GM18505 (cell line): ENCODE results near the gene UBE2E1.
A peak's percentile ranks its signal among the peaks of the same experiment; 100 is the strongest.
"Not testable (repeated sequence)": the region's sequence is repeated elsewhere in the genome, so short reads cannot be mapped to it uniquely, and the experiment has no call there.

Experiments
- ATAC-seq: cut with Tn5 transposase; IDR thresholded peaks from one replicate; pipeline ENCODE4 v1.9.1; 2021; ENCODE audit not compliant: unreplicated experiment
- POLR2A ChIP-seq: IDR thresholded peaks from 4 replicates; pipeline ENCODE4 v1.6.1; 2011; ENCODE audit warnings: borderline replicate concordance; ENCODE audit not compliant: insufficient read depth, insufficient read length; ENCODE audit errors: extremely low read depth

UBE2E1 gene

DNA sequence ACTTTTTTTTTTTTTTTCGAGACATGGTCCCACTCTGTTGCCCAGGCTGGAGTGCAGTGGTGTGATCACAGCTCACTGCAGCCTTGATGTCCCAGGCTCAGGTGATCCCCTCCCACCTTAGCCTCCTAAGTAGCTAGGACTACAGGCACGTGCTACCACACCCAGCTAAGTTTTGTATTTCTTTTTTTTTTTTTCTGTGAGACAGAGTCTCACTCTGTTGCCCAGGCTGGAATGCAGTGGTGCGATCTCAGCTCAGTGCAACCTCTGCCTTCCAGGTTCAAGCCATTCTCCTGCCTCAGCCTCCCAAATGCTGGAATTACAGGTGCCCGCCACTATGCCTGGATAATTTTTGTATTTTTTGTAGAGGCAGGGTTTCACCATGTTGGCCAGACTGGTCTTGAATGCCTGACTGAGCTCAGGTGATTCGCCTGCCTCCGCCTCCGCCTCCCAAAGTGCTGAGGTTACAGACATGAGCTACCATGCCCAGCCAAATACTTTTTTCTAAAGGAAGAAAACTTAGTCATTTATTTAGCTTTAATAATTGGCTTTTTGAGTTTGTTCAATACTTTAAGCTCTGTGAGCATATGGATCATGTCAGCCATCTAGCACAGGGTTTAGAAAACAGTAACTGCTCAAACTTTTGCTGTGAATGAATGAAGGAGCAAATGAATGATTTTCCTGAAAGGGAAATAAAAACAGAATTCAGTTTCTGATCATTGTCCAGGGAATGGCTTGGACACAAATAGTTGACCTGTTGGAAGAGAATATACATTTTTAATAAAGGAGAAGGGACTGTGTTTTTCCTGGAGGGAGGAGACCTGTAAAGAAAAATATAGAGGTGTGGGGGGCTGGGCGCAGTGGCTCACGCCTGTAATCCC lies 26.0 kb downstream of the UBE2E1 start:
- ATAC-seq, result peak; percentile 2
- no peak for TF ChIP-seq POLR2A

DNA sequence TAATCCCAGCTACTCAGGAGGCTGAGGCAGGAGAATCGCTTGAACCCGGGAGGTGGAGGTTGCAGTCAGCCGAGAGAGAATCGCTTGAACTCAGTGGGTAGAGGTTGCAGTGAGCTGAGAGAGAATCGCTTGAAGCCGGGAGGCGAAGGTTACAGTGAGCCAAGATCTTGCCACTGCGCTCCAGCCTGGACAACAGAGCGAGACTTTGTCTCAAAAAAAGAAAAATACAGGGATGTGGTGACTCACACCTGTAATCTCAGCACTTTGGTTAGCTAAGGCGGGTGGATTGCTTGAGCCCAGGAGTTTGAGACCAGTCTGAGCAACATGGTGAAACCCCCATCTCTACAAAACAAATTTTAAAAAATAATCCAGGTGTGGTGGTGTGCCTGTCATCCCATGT lies 26.8 kb downstream of the UBE2E1 start:
- no peak for ATAC-seq
- no peak for TF ChIP-seq POLR2A

DNA sequence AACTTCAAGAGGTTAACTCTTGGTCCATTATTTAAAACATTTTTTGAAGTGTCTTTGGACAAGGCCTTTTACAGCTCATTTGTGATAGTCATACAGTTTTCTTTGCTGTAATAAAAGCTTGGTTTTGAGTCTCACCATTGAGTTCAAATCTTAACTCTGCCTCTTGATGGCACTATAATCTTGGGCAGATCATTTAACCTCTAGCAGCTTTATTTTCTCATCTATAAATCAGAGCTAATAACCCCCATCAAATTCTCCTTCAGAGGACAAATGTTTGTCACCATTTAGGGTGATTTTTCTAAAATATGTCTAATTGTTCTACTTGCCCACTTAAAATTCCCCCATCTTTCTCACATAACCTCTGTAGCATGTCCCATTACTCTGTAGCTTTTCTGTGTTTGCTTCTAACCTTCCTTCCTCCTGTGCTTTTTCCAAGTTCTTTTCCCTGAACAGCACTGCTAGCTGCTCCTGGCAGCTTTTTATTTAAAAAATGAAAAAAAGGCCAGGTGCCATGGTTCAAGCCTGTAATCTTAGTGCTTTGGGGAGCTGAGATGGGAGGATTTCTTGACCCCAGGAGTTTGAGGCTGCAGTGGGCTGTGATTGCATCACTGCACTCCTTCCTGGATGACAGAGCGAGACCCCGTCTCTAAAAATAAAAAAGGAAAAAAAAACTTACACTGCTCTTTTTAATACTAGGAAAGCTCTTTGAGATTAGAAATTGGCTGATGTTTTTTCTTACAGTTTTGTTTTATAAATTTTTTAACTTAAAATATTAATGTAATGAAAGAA lies 28.5 kb downstream of the UBE2E1 start:
- ATAC-seq, result no peak
- no peak for TF ChIP-seq POLR2A

DNA sequence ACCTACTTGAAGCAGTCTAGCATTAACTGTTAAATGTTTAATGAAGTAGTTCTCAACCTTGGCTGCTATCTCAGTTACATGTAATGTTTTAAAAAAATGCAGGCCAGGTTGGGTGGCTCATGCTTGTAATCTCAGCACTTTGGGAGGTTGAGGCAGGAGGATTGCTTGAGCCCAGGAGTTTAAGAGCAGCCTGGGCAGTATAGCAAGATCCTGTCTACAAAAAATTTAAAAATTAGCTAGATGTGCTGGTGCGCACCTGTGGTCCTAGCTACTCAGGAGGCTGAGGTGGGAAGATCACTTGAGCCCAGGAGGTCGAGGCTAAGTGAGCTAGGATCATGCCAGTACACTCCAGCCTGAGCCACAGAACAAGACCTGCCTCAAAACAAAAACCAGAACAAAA lies 29.3 kb downstream of the UBE2E1 start:
- no peak for ATAC-seq
- no peak for TF ChIP-seq POLR2A

DNA sequence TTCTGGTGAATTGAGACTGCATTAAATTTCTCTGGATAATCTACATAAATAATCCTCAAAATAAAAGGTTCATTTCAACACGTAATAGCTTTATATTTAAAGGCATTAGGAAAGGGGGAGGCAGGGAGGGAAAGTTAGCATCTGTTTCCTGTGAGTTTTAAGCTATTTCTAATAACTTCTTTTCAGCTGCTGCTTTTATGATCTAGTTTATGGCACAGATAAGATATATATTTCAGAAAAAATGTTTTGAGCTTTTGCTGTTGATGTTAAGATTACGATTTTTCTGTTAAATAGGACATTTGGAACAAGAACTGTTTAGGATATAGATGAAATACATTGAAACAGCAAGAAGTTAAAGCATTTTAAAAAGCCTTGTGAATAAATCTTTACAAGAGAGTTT lies 30.0 kb downstream of the UBE2E1 start:
- ATAC-seq, result no peak
- no peak for TF ChIP-seq POLR2A

DNA sequence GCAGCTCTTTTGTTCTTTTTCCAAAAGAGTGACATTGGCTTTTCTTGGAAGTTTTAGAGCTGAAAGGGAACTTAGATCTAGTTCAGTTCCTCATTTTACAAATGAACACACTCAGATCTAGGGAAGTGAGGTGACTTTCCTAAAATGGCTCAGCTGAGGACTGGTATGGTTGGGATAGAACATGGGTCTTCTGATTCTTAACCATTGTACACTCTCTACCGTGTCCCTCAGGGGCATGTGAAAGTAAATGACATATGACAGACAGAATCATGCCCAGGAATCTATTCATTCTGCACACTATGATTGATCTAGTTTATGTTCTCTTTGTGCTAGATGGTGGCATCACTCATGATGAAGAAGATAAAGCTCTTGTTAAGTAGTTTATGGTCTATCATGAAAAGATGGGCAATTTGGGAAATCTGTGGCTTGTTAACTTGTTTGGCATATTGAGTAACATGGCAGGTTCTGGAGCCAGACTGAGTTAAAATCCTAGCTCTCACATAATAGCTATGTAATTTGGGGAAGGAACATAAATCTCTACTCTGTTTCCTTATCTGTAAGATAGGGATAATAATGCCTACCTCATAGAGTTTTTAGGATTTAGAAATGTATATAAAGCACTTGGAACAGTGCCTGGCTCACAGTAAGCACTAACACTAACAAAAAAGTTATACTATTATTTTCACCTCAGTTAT lies 30.9 kb downstream of the UBE2E1 start:
- ATAC-seq, result no peak
- TF ChIP-seq POLR2A, result no peak

DNA sequence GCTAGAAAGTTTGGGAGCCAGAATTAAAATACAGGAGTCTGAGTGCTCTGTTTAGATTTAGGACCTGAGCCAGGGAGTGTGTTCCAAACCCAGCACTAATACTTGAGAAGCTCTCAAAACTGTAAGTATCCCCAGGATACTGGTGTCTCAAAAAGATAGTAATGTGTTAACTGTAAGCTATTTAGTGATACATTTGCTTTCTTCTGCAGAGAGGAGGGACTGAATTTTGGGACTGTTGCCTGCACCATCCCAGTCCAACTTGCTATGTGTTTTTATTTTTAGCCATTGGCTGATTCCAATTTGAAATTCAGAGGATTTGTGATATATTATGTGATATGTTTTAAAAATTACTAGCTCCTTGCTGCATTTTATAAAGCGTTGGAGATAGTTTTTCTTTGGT lies 31.5 kb downstream of the UBE2E1 start:
- ATAC-seq, result no peak
- no peak for TF ChIP-seq POLR2A

DNA sequence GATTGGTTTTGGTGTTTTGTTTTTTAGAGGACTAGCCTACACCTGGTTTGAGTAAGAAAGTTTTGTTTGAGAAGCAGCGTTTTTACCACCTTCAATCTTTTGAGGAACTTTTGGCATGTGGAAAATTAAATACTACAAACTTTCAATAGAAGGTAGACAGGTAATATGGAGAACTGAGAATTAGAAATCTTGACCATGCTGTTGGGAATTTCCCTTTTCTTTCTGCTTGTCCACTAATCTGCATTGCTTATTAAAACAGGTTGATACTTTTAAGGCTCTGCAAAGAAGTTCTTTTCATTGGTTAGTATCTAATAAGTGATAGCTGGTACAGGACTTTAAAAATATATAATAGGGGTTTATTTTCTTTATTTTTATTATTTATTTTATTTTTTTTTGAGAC lies 31.9 kb downstream of the UBE2E1 start:
- no peak for ATAC-seq
- TF ChIP-seq POLR2A, result no peak

DNA sequence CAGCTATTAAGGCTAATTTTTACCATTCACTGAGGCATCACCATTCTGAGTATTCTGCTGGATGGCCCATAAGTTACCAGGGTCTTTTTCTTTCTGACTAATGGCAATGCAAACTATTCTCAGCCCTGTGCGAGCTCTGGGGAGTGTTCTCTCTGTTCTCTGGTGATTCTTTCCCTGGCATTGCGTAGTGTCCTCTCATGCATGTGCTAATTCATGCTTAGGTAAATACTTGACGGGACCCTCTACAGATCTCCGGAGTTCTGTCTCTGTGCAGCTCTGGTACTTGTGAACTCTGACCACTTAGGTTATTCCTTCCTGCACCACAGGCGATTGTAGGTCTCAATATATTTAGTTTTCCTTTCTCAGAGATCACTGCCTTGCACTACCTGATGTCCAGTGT lies 34.8 kb downstream of the UBE2E1 start:
- no peak for ATAC-seq
- no peak for TF ChIP-seq POLR2A

DNA sequence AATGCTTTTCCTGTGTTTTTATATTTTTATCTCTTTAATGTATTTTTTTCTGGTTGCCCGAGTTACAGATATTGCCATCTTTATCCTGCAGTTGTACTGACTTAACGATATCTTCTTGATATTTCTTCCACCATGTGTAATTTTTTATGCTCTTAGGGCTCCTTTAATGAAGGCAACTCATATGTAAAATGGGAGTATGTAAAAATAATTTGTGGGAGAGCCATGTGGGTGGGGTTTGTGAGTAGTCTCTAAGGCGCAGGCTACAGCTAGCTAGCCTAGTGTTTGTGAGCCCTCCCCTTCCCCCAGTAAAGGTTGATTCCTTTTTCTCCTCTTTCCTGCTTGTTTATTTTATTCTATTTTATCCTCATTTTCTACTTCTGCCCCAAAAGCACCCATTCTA lies 38.1 kb downstream of the UBE2E1 start:
- ATAC-seq, result no peak
- no peak for TF ChIP-seq POLR2A

DNA sequence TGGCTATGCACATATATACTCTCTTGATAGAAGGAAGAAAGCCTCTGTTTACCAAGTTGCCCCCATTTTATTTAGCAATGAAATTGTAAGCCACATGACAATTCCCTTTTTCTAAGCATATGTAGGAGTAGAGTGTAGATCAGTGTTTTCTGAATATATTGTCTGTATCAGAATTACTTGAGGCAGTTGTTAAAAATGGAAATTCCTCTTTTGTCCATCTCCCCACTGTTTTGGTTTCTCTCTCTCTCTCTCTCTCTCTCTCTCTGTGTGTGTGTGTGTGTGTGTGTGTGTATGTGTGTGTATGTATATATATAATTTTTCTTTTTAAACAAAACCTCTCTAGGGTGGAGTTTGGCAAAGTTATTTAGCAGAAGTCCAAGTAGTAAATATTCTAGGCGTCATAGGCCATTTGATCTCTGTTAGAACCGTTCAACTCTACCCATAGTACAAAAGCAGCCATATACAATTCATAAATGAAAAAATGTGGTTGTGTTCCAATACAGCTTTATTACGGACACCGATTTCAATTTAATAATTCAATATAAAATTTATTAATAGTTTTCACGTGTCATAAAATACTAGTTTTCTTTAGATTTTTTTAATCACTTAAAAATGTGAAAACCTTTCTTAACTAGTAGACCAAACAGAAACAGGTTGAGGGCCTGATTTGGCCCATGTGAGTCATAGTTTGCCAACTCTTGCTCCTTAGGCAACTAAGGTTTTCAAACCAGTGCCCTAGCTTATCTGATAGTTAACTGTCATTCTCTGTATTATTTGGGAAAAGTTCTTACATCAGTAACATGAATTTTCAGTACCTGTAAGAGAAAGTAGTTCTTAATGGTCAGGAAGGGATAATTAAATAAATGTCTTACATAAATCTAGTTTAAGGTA lies 39.8 kb downstream of the UBE2E1 start:
- ATAC-seq, result no peak
- TF ChIP-seq POLR2A, result no peak

DNA sequence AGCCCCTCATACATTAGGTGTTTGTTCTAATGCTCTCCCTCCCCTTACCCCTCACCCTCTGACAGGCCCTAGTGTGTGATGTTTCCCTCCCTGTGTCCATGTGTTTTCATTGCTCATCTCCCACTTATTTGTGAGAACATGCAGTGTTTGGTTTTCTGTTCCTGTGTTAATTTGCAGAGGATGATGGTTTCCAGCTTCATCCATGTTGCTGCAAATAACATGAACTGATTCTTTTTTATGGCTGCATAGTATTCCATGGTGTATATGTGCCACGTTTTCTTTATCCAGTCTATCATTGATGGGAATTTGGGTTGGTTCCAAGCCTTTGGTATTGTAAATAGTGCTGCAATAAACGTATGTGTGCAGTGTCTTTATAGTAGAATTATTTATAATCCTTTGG lies 43.7 kb downstream of the UBE2E1 start:
- not testable (repeated sequence) for ATAC-seq

DNA sequence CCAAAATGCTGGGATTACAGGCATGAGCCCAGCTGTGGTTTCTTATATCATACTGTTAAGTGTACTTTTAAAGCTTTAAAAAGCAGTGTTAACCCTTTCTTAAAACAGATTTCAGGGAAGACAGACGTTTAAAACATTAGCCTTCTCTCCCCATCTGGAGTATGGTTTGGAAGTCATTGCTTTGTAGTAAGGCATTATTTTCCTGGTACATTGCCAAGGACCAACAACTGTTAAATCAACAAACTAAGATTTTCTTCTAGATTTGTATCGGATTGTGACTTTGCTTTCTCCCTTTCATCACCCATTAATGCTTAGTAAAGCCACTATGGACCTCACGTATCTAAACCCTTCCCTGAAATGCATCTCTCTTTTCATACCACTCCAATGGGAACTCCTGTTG lies 50.5 kb downstream of the UBE2E1 start:
- no peak for ATAC-seq

More for the DNA sequence above, 50.5 kb downstream of the UBE2E1 start:
- TF ChIP-seq POLR2A, result no peak
